ENCODE measurements around the gene ZBED3. TPM values are rescaled to one million over a fixed set of nuclear protein-coding genes. Genes with fewer than 3 reads are reported as not detected.

The ZBED3 gene
- total RNA-seq, 1 experiment from 2014 or later = 6.8 TPM

DNA sequence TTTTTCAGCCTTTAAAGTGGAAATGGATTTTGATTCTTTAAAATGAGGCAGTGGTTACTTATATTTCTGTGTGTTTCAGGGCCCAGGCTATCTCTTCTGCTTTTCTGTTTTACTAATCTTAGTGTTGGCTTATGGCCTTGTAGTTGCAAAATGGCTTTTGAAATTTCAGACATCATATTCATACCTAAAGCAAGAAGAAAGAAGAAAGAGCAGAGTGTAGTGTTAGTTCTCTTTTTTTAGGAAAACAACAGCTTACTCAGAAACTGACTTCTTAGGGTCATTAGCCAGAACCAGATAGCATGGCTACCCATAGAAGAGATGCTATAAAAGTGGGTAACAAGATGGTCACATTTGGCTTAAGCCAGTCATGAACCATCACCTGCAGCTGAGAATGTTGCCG is 20.9 kb downstream of the ZBED3 start:
- ATAC-seq (no peak), DNase-seq (ENCODE audit: low read depth, low spot score) (no peak)
- TF ChIP-seq SIN3A (IDR thresholded peaks at IDR 0.05; ENCODE audit: borderline replicate concordance, insufficient read depth, low read depth, low read length) (no peak), POLR2AphosphoS5 (IDR thresholded peaks at IDR 0.05; ENCODE audit: low read depth, low read length) (no peak), TCF7L2 (IDR thresholded peaks at IDR 0.05; ENCODE audit: low read depth, low read length) (no peak)
- TF ChIP-seq, protein P1, sequence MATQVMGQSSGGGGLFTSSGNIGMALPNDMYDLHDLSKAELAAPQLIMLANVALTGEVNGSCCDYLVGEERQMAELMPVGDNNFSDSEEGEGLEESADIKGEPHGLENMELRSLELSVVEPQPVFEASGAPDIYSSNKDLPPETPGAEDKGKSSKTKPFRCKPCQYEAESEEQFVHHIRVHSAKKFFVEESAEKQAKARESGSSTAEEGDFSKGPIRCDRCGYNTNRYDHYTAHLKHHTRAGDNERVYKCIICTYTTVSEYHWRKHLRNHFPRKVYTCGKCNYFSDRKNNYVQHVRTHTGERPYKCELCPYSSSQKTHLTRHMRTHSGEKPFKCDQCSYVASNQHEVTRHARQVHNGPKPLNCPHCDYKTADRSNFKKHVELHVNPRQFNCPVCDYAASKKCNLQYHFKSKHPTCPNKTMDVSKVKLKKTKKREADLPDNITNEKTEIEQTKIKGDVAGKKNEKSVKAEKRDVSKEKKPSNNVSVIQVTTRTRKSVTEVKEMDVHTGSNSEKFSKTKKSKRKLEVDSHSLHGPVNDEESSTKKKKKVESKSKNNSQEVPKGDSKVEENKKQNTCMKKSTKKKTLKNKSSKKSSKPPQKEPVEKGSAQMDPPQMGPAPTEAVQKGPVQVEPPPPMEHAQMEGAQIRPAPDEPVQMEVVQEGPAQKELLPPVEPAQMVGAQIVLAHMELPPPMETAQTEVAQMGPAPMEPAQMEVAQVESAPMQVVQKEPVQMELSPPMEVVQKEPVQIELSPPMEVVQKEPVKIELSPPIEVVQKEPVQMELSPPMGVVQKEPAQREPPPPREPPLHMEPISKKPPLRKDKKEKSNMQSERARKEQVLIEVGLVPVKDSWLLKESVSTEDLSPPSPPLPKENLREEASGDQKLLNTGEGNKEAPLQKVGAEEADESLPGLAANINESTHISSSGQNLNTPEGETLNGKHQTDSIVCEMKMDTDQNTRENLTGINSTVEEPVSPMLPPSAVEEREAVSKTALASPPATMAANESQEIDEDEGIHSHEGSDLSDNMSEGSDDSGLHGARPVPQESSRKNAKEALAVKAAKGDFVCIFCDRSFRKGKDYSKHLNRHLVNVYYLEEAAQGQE (IDR thresholded peaks at IDR 0.05; ENCODE audit: insufficient read depth in 1 of 2, low read depth in 2 of 2, low read length in 1 of 2) = no peak
- TF ChIP-seq, protein P2, sequence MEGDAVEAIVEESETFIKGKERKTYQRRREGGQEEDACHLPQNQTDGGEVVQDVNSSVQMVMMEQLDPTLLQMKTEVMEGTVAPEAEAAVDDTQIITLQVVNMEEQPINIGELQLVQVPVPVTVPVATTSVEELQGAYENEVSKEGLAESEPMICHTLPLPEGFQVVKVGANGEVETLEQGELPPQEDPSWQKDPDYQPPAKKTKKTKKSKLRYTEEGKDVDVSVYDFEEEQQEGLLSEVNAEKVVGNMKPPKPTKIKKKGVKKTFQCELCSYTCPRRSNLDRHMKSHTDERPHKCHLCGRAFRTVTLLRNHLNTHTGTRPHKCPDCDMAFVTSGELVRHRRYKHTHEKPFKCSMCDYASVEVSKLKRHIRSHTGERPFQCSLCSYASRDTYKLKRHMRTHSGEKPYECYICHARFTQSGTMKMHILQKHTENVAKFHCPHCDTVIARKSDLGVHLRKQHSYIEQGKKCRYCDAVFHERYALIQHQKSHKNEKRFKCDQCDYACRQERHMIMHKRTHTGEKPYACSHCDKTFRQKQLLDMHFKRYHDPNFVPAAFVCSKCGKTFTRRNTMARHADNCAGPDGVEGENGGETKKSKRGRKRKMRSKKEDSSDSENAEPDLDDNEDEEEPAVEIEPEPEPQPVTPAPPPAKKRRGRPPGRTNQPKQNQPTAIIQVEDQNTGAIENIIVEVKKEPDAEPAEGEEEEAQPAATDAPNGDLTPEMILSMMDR (IDR thresholded peaks at IDR 0.05) = no peak
- intact Hi-C loops (cut with micrococcal nuclease; ENCODE audit: unreplicated experiment) (no loop called here), in situ Hi-C loops (cut with HindIII; ENCODE audit: low pct_unique_long_range_greater_than_20kb, low sequenced_read_pairs) (no loop called here)
- CTCF ChIA-PET = no interaction called here
- no peaks in the 10 kb centered on the region for H3K9me3 ChIP-seq (ENCODE audit: control insufficient read depth, insufficient read depth, low read depth, low read length)
- no peak overlapping the region for H3K4me3 ChIP-seq (ENCODE audit: low read depth in 2 of 2, low read length in 2 of 2)
- H3K36me3 ChIP-seq (ENCODE audit: control insufficient read depth, insufficient read depth, low read length) = peaks cover 23% of the 10 kb centered on the region
- no peaks in the 10 kb centered on the region for H3K27me3 ChIP-seq (ENCODE audit: control insufficient read depth, insufficient read depth, low read length)
- POLR2A ChIA-PET = no interaction called here
- H3K27ac ChIP-seq (ENCODE audit: low read length) = no peak overlapping the region
- H3K4me1 ChIP-seq (ENCODE audit: control insufficient read depth, insufficient read depth, low read length) = no peaks in the 10 kb centered on the region
- no TSS peak for BruUV-seq (replicated peaks)

DNA sequence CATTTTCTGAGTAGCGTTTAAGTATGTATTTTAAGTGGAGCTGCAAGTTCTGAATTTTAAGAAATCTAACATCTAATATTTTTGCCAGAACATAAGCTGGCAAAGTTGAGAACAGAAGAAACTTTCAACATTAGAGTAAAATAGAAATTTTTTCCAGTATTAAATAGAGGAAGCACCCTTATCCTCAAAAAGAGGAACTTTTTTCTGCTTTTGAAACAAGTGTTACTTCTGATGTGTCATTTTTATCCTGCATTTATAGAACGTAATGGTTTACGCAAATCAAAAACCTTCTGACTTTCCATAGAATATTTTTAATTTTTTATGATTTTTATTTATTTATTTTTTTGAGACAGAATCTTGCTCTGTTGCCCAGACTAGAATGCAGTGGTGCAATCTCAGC is 21.8 kb downstream of the ZBED3 start:
- no TSS peak for BruUV-seq (replicated peaks)
- ATAC-seq (no peak), DNase-seq (ENCODE audit: low read depth, low spot score) (no peak)
- CTCF ChIA-PET = no interaction called here
- POLR2A ChIA-PET = no interaction called here
- in situ Hi-C loops (cut with HindIII; ENCODE audit: low pct_unique_long_range_greater_than_20kb, low sequenced_read_pairs) = no loop called here
- H3K9me3 ChIP-seq (ENCODE audit: control insufficient read depth, insufficient read depth, low read depth, low read length) = no peaks in the 10 kb centered on the region
- intact Hi-C loops (cut with micrococcal nuclease; ENCODE audit: unreplicated experiment) = no loop called here
- TF ChIP-seq, protein P1 (IDR thresholded peaks at IDR 0.05; ENCODE audit: insufficient read depth in 1 of 2, low read depth in 2 of 2, low read length in 1 of 2) = no peak
- TF ChIP-seq TCF7L2 (IDR thresholded peaks at IDR 0.05; ENCODE audit: low read depth, low read length) (no peak), POLR2AphosphoS5 (IDR thresholded peaks at IDR 0.05; ENCODE audit: low read depth, low read length) (no peak), SIN3A (IDR thresholded peaks at IDR 0.05; ENCODE audit: borderline replicate concordance, insufficient read depth, low read depth, low read length) (no peak)
- TF ChIP-seq, protein P2 (IDR thresholded peaks at IDR 0.05) = no peak
- H3K4me1 ChIP-seq (ENCODE audit: control insufficient read depth, insufficient read depth, low read length) = no peaks in the 10 kb centered on the region
- H3K27me3 ChIP-seq (ENCODE audit: control insufficient read depth, insufficient read depth, low read length) = no peaks in the 10 kb centered on the region
- H3K36me3 ChIP-seq (ENCODE audit: control insufficient read depth, insufficient read depth, low read length) = peaks cover 31% of the 10 kb centered on the region
- H3K4me3 ChIP-seq (ENCODE audit: low read depth in 2 of 2, low read length in 2 of 2) = no peak overlapping the region
- no peak overlapping the region for H3K27ac ChIP-seq (ENCODE audit: low read length)

All from Panc1 (cell line).